ENCODE data around the gene PANK1.

PANK1 gene
- total RNA-seq: 1.7 to 3.7 (median 2.4) reads per million in 4 donors

GRCh38 chr10:89644967-89645741, at the start of gene PANK1:
PANK1 (minus strand) TSS chr10:89645242; CDS start chr10:89644891, 351 bp downstream.
- DNase-seq: peak; percentile 43 to 73 (median 59)

GRCh38 chr10:89693176-89693575, 48.1 kb upstream of the PANK1 start:
- no peak for DNase-seq

- DNase-seq: no peak
Observed at GRCh38 chr10:89692416-89692815, 47.4 kb upstream of the PANK1 start.

GRCh38 chr10:89690027-89690426, 45.0 kb upstream of the PANK1 start:
- no peak for DNase-seq

GRCh38 chr10:89685936-89686335, 40.9 kb upstream of the PANK1 start:
- DNase-seq: no peak

GRCh38 chr10:89684604-89685003, 39.6 kb upstream of the PANK1 start:
- no peak for DNase-seq

GRCh38 chr10:89683883-89684282, 38.8 kb upstream of the PANK1 start:
- DNase-seq: no peak

GRCh38 chr10:89679986-89680385, 34.9 kb upstream of the PANK1 start:
- DNase-seq: no peak

GRCh38 chr10:89677341-89677740, 32.3 kb upstream of the PANK1 start:
- no peak for DNase-seq

- no peak for DNase-seq
Observed at GRCh38 chr10:89670926-89671325, 25.9 kb upstream of the PANK1 start.

GRCh38 chr10:89669985-89670384, 24.9 kb upstream of the PANK1 start:
- DNase-seq: no peak

- DNase-seq: no peak
Observed at GRCh38 chr10:89668386-89669071, 23.5 kb upstream of the PANK1 start.

- no peak for DNase-seq
Observed at GRCh38 chr10:89666138-89666537, 21.1 kb upstream of the PANK1 start.

GRCh38 chr10:89665302-89665701, 20.3 kb upstream of the PANK1 start:
- no peak for DNase-seq

- no peak for DNase-seq
Observed at GRCh38 chr10:89664203-89664602, 19.2 kb upstream of the PANK1 start.

GRCh38 chr10:89663144-89663543, 18.1 kb upstream of the PANK1 start:
- DNase-seq: no peak

GRCh38 chr10:89662596-89662995, 17.6 kb upstream of the PANK1 start:
- no peak for DNase-seq

GRCh38 chr10:89659143-89660131, 14.4 kb upstream of the PANK1 start:
- DNase-seq: no peak

- no peak for DNase-seq
Observed at GRCh38 chr10:89657302-89657701, 12.3 kb upstream of the PANK1 start.

GRCh38 chr10:89655722-89656121, 10.7 kb upstream of the PANK1 start:
- no peak for DNase-seq

- DNase-seq: no peak
Observed at GRCh38 chr10:89653410-89653869, 8.4 kb upstream of the PANK1 start.

GRCh38 chr10:89652806-89653370, 7.8 kb upstream of the PANK1 start:
- no peak for DNase-seq
